GM12891 (cell line): ENCODE results near the gene PHKA2.
"Not testable (repeated sequence)": the region's sequence is repeated elsewhere in the genome, so short reads cannot be mapped to it uniquely, and the experiment has no call there.

Experiments
- DNase-seq: peaks from one replicate; pipeline ENCODE4 v3.0.0; 2011; ENCODE audit warnings: low spot score; ENCODE audit not compliant: insufficient read length
- FAIRE-seq: peaks from 2 replicates; lab custom pipeline; 2011; peaks lifted over from hg19 to GRCh38; lab: Jason Lieb, UNC
- PAX5 ChIP-seq: IDR thresholded peaks from 2 replicates; pipeline ENCODE4 v1.6.1; 2011; ENCODE audit warnings: low read length, moderate library complexity, mild to moderate bottlenecking; ENCODE audit not compliant: insufficient read depth, severe bottlenecking
- POLR2A ChIP-seq: IDR thresholded peaks from 2 replicates; pipeline ENCODE4 v1.6.1; 2011; ENCODE audit warnings: low read depth, low read length, control low read depth
- POLR2AphosphoS5 ChIP-seq: IDR thresholded peaks from 2 replicates; pipeline ENCODE4 v1.6.1; 2011; ENCODE audit warnings: low read depth, low read length, control low read depth
- POU2F2 ChIP-seq: IDR thresholded peaks from 2 replicates; pipeline ENCODE4 v1.6.1; 2011; ENCODE audit warnings: low read depth, mild to moderate bottlenecking, control low read depth, low read length, moderate library complexity
- SPI1 ChIP-seq: IDR thresholded peaks from 2 replicates; pipeline ENCODE4 v1.6.1; 2011; ENCODE audit warnings: low read depth, low read length, control low read depth
- TAF1 ChIP-seq: IDR thresholded peaks from 2 replicates; pipeline ENCODE4 v1.6.1; 2011; ENCODE audit warnings: low read depth, low read length, control low read depth

The PHKA2 gene

DNA sequence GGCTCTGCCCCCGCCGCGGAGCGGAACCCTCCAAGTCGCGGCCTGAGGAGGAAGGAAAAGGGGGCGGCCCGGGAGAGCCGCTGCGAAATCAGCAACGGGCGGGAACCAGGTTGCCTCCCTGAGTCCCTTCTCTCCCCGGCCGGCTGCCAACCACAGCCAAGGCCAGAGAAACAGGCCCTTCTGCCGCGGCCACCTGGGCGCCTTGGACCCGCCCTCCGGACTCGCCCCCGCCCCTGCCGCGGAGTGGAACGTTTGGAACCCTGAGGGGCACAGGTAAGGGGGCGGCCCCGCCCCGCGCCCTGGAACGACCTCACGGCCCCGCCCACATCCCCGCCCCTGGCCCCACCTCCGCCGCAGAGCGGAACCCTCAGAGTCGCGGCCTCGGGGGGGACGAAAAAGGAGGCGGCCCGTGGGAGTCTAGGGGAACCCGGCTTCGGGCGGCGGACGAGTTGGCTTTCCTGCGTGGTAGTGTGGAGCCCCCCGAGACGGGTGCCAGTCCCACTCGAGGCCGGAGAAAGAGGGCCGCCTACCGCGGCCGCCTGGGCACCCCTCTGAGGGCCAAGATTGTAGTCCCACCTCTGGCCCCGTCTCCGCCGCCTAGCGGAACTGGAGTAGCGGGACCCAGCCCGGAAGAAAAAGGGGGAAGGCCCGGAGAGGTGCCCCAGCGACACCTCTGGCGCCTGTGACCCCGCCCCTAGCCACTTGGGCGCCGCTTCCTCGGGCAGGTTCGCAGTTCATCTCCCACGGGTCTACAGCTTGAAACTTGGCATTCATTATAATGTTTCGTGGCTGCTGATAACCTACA, 669 bp upstream of the PHKA2 start:
- FAIRE-seq (no peak), DNase-seq (peak; percentile 73)
- 0 out of 2 replicates have a peak, but pooled peaks have one; percentile 22 for TF ChIP-seq TAF1
- peak; percentile 55; the same call in 1 of the 2 replicates for TF ChIP-seq POLR2AphosphoS5
- TF ChIP-seq POLR2A = peak; percentile 50
- TF ChIP-seq POU2F2 = no peak
- TF ChIP-seq SPI1 = no peak

DNA sequence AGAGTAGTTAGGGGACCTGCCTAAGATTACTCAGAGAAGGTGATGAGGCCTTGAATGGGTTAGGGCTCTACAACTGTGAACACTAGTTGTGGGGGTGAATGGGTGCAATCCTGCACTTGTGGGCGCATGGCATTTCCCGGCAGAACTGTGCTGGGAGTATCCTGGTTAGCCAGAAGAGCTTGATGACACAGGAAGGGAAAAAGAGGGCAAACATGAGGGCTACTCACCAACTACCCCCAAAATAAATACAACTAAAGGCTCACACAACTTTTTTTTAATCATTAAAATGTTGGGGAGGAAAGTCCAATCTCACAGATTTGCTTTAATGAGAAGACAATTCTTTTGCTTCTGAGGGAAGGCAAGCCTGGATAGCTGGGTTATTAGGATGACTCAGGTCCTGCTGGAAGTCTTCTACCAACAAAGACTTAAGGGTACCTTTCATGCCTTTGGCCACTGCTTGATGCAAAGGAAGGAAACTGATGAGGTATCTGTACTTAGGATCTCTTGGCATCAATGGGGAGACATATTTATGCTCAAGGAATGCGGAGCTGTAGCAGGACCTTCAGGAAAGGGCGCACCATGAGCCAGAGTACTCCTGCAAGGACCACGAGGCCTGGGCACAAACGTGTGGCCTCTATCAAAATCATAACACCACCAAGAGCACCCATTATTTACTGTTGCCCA, 2.6 kb downstream of the PHKA2 start:
- no peak for FAIRE-seq
- no peak for DNase-seq

DNA sequence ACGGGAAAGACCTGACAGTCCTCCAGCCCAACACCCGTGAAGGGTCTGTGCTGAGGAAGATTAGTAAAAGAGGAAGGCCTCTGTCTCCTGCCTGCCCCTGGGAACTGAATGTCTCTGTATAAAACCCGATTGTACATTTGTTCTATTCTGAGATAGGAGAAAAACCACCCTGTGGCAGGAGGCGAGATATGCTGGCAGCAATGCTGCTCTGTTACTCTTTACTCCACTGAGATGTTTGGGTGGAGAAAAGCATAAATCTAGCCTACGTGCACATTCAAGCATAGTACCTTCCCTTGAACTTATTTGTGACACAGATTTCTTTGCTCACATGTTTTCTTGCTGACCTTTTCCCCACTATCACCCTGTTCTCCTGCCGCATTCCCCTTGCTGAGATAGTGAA, 3.7 kb downstream of the PHKA2 start:
- FAIRE-seq, DNase-seq: not testable (repeated sequence)

More for the DNA sequence above, 2.6 kb downstream of the PHKA2 start:
- TF ChIP-seq PAX5 (no peak), POLR2AphosphoS5 (no peak), TAF1 (no peak), SPI1 (no peak), POLR2A (no peak)

DNA sequence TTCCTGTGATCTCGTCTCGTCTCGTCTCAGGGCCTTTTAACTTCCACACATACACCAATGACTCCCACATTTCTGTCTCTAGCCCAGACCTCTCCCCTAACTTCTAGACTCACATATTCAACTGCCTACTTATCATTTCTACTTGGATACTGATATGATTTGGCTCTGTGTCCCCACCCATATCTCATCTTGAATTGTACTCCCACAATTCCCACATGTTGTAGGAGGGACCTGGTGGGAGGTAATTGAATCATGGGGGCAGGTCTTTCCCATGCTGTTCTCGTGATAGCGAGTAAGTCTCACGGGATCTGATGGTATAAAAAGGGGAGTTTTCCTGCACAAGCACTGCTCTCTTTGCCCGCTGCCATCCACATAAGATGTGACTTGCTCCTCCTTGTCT, 8.9 kb downstream of the PHKA2 start:
- no peak for TF ChIP-seq POLR2AphosphoS5
- no peak for TF ChIP-seq PAX5
- TF ChIP-seq TAF1 = no peak
- TF ChIP-seq POLR2A = no peak
- TF ChIP-seq SPI1 = no peak
- no peak for TF ChIP-seq POU2F2
- DNase-seq (no peak), FAIRE-seq (peak; percentile 54)

DNA sequence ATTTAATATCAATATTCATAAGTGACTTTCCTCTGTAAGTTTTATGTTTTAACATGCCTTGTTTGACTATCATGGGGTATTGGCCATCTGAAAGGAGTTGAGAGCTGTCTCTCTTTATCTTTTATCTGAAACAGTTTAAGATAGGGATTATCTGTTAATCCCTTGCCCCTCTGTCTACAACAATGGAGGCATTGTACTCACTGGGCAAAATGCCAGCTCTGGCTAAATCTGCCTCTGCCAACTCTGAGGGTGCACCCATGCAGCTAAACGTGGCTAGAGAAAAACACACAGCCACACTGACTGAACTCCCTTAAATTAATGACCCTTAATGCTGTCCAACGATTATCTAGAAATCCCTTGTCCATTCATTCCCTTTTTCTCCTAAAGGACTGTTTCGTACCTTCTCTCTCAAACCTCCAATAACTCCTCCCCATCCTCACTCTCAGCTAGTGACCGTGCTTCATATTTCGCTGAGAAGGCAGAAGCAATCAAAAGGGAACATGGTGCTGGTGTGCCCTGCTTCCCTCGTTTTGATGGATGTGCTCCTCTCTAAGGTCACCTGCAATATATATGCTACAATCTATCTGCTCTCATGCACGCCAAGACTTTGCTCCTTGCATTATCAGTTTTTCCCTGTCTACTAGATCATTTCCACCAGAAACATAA, 10.3 kb downstream of the PHKA2 start:
- TF ChIP-seq PAX5 = no peak
- TF ChIP-seq POLR2AphosphoS5 = no peak
- no peak for TF ChIP-seq POLR2A
- FAIRE-seq (no peak), DNase-seq (no peak)

DNA sequence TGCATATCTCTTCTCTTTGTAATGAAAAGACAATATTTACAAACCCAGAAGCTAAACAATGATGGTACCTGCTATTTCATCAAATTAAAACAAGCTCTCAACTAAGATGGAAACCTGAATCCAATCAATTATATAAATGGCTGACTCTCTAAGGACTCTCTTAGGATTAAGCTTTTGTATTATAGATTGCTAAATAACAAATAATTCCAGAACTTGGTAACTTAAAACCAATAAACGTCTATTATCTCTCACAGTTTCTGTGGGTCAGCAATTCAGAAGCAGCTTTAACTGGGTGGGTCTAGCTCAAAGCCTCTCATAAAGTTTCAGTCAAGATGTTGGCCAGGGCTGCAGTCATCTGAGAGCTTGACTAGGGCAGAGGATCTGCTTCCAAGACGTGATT, 12.4 kb downstream of the PHKA2 start:
- DNase-seq (no peak), FAIRE-seq (no peak)
- TF ChIP-seq POLR2A = no peak
- no peak for TF ChIP-seq POLR2AphosphoS5
- no peak for TF ChIP-seq POU2F2
- TF ChIP-seq TAF1 = no peak
- TF ChIP-seq PAX5 = no peak
- no peak for TF ChIP-seq SPI1

DNA sequence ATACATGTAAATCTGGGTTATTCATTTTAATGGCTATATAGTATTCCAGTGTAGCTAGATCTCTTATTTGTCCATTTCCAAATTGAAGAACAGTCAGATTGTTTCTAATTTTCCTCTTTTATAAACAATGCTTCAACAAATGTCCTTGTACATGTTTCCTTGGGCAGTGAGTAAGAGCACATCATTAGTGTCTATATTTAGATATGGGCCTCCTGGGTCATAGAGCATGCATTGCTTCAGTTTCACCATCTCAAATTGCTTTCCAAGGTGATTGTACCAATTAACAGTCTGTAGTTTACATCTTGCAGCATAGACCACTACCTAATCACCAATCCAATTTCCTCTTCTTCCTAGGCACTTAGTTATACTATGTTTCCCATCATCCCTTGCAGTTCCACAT, 13.4 kb downstream of the PHKA2 start:
- TF ChIP-seq POU2F2 (no peak), PAX5 (no peak), TAF1 (no peak), POLR2A (no peak), POLR2AphosphoS5 (no peak), SPI1 (no peak)
- no peak for FAIRE-seq
- no peak for DNase-seq

DNA sequence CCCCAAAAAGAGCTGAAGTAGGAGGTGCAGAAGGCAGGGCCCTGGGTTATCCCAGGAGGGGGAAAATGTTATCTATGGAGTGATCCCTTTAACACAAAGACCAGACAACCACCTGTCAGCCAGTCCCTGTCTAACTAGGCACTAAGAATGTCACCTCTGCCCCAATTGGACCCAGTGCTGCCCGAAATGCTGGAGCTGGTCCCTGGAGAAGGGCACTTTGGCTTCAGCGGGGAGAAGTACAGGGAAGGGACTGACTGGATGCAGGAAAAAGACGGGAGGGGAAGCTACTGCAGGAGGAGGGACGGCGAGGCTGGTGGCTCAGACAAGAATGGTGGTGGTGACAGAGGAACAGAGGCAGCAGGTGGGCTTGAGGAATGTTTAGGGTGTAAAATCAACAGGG, 17.3 kb downstream of the PHKA2 start:
- no peak for FAIRE-seq
- TF ChIP-seq POU2F2 = no peak
- TF ChIP-seq SPI1 = no peak
- no peak for TF ChIP-seq POLR2AphosphoS5
- TF ChIP-seq POLR2A = no peak
- no peak for TF ChIP-seq TAF1
- TF ChIP-seq PAX5 = no peak
- DNase-seq = no peak

DNA sequence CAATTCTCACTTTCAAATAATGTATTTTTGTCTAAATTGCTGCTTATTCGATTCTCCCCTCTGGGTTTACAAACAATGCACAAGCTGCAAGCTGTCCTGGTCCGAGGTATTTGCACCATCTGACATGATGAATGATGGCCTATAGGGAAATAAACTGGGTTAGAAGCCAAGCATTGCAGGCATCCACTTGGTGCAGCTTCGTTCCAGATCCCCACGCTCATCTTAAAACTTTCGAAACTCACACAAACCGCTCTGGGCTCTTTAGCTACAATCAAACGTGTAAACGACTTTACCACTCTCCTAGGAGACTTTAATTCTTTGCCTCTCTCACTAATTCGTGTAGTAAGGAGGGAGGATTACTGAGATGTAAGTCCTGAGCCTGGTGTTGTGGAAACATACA, 19.0 kb downstream of the PHKA2 start:
- no peak for FAIRE-seq
- TF ChIP-seq POLR2A (no peak), PAX5 (no peak), POU2F2 (no peak), POLR2AphosphoS5 (no peak), TAF1 (no peak), SPI1 (no peak)
- DNase-seq = no peak

DNA sequence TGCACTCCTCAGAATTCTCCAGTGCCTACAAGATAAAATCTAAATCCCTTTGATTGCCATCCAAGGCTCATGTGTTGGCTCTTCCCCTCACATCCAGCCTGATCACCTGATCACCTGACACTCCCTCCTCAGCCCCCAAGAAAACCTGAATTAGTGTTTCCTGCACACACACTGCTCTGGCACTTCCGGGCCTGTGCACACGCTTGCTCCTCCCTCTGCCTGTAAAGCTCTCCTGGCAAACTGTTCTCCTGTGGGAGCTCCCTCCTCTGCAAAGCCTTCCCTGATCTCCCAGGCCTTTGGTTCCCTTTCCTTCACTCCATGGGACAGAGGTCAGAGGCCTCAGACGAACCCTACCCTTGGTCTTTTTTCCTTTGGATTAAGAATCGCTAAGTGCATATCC, 19.9 kb downstream of the PHKA2 start:
- no peak for FAIRE-seq

More for the DNA sequence above, 19.9 kb downstream of the PHKA2 start:
- DNase-seq = no peak
- TF ChIP-seq PAX5 (no peak), POLR2A (no peak), SPI1 (no peak), POLR2AphosphoS5 (no peak), TAF1 (no peak), POU2F2 (no peak)
